HG03439 (cell line): ENCODE measurements around the gene RPL18.
"Not testable (repeated sequence)": the region's sequence is repeated elsewhere in the genome, so short reads cannot be mapped to it uniquely, and the experiment has no call there.

Source experiments
- ATAC-seq: cut with Tn5 transposase; IDR thresholded peaks from one replicate; pipeline ENCODE4 v1.9.1; 2021; ENCODE audit warnings: mild to moderate bottlenecking, moderate library complexity; ENCODE audit not compliant: unreplicated experiment

The RPL18 gene

DNA sequence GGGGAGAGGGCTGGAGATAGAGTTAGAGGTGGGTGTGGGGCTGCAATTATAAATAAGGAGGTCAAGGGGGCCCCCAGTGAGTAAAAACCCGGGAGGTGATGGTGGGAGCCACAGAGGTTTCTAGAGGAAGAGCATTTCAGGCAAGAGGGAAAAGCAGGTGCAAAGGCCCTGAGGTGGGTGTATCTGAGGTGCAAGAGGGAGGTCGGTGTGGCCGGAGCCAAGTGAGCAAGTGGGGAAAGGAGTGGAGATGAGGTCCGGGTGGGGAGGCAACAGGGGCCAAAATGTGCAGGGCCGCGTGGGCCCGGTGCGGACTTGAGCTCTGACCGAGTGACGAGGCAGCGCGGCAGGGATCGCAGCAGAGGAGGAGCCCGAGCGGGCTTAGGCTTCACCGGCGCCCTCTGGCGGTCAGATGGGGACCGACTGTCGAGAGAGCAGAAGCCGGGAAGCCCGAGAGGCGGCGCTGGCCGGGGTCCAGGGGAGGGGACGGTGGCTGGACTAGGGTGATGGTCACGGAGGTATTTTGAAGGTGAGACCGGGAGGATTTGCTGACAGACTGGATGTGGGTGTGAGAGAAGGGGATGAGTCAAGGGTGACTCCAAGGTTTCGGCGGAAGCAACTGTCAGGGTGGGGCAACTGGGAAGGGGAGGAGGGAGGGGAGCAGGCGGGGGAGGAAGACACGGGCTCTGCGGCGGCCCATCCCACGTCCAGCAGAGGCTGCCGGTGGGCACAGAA lies 30.1 kb downstream of the RPL18 start:
- no peak for ATAC-seq

DNA sequence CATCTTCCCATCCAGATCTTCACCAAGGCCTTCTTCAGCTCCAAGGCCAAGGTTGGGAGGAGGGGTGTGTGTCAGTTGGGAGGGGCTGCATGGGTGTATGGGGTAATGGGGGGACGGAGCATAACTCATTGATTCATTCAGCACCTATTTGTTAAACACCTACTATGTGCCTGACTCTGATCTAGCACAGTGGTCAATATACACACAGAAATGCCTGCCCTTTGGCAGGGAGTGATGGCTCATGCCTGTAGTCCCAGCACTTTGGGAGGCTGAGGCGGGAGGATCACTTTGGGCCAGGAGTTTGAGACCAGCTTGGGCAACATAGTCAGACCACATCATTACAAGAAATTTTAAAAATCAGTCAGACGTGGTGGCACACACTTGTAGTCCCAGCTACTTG lies 31.6 kb downstream of the RPL18 start:
- ATAC-seq: no peak

GRCh38 chr19:48582168-48582567 lies 36.8 kb downstream of the RPL18 start:
- ATAC-seq: no peak

- no peak for ATAC-seq
Measured at GRCh38 chr19:48578891-48579290, 40.1 kb downstream of the RPL18 start.

- ATAC-seq: not testable (repeated sequence)
Measured at GRCh38 chr19:48577908-48578307, 41.1 kb downstream of the RPL18 start.

DNA sequence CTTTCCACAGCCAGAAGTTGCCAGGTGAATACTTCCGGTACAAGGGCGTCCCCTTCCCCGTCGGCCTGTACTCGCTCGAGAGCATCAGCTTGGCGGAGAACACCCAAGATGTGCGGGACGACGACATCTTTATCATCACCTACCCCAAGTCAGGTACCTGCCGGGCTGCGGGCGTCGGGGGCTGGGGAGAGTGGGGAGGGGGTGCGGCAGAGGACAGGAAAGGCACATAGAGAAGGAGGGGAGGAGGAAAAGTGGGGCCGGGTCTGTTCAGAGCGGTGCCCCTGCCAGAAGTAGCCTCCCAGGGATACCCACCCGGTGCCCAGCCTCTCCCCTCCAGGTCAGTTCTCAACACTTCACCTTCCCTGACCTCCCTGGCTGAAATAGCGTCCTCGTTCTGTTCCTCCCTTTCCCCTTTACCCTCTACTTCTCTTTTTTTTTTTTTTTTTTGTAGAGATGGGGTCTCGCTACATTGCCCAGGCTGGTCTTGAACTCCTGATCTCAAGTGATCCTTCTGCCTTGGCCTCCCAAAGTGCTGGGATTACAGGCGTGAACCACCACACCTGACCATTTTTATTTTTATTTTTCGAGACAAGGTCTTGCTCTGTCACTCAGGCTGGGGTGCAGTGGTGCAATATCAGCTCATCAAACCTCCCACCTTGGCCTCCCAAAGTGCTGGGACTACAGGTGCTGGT lies 42.9 kb downstream of the RPL18 start:
- ATAC-seq: no peak

DNA sequence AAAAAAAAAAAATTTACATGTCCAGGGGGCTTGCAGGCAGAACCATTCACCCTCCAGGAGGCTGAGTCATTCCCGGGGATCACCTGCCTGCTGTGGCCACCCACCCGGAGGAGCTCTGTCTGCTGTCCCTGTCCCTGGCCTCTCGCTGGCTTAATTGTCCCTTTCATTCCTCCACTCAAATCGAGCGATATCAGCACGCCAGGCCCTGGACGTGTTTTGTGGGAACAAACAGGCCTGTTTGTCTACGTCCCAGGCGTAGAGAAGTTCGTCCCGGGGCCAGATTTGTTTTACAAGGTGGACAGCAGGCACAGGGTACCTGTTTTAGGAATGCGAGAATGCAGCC lies 45.8 kb downstream of the RPL18 start:
- ATAC-seq: no peak

DNA sequence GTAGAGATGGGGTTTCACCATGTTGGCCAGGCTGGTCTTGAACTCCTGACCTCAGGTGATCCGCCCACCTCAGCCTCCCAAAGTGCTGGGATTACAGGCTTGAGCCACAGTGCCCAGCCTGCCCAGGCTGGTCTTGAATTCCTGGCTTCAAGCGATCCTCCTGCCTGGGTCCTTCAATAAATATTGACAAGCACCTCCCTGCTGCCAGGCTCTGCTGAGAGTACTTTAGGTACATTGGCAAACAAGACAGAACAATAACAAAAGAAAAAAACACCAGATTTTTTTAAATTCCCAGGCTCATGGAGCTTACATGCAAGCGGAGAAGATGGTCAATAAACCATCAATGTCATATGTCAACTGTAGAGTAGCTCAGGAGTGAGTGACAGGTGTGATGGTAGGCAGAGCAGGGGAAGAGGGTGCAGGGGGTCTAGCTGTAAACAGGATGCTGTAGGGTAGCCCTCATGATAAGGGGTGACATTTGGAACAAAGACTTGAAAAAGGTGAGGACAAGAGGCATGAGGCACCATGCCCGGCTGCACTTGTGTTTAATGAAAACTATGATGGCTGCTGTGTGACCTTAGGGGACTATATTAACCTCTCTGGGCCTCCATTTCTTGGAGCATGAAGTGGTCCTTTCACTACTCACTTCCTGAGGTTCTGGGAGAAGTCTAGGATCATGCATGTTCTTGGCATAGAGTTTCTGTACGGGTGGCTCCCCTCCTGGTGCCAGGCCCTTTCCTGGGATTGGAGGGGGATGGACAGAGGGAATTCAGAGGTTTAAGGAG lies 47.4 kb downstream of the RPL18 start:
- ATAC-seq: no peak

DNA sequence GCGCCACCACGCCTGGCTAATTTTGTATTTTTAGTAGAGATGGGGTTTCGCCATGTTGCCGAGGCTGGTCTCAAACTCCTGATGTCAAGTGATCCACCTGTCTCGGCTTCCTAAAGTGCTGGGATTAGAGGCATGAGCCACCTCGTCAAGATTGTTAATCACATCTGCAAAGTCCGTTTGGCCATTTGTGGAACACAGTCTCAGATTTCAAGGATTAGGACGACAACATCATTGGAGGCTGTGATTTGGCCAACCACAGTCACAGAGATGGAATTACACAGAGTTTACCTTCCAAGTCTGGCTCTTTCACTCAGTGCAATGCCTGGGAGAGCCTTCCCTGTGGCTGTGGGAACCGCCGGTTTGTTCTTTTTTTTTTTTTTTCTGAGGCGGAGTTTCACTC lies 49.2 kb downstream of the RPL18 start:
- no peak for ATAC-seq

GRCh38 chr19:48568345-48568886 lies 50.6 kb downstream of the RPL18 start:
- ATAC-seq: no peak
